ENCODE data around the gene PDZD11. TPM values are rescaled to one million over a fixed set of nuclear protein-coding genes. Genes with fewer than 3 reads are reported as not detected.

The PDZD11 gene
- total RNA-seq, 1 donor from 2014 or later: 31.5 TPM

GRCh38 chrX:70255452-70255851 lies 34.3 kb downstream of the PDZD11 start:
- TF ChIP-seq CTCF (IDR thresholded peaks at IDR 0.05; ENCODE audit: insufficient read depth, low read length, poor library complexity, severe bottlenecking): no peak
- Histone ChIP-seq H3K4me3 (ENCODE audit: low read depth, low read length) (no peak overlapping the region), H3K36me3 (ENCODE audit: control insufficient read depth, insufficient read depth, low read length) (no peaks in the 10 kb centered on the region), H3K27me3 (ENCODE audit: control insufficient read depth, insufficient read depth, low read length) (no peaks in the 10 kb centered on the region)
- no peak for DNase-seq (ENCODE audit: low read depth)

GRCh38 chrX:70254909-70255308 lies 34.8 kb downstream of the PDZD11 start:
- no peak overlapping the region for H3K4me3 ChIP-seq (ENCODE audit: low read depth, low read length)
- H3K27me3 ChIP-seq (ENCODE audit: control insufficient read depth, insufficient read depth, low read length): no peaks in the 10 kb centered on the region
- TF ChIP-seq CTCF (IDR thresholded peaks at IDR 0.05; ENCODE audit: insufficient read depth, low read length, poor library complexity, severe bottlenecking): no peak
- no peak for DNase-seq (ENCODE audit: low read depth)
- no peaks in the 10 kb centered on the region for H3K36me3 ChIP-seq (ENCODE audit: control insufficient read depth, insufficient read depth, low read length)

GRCh38 chrX:70254063-70254400 lies 35.7 kb downstream of the PDZD11 start:
- no peak for DNase-seq (ENCODE audit: low read depth)
- no peak for TF ChIP-seq CTCF (IDR thresholded peaks at IDR 0.05; ENCODE audit: insufficient read depth, low read length, poor library complexity, severe bottlenecking)
- Histone ChIP-seq H3K27me3 (ENCODE audit: control insufficient read depth, insufficient read depth, low read length) (no peaks in the 10 kb centered on the region), H3K36me3 (ENCODE audit: control insufficient read depth, insufficient read depth, low read length) (no peaks in the 10 kb centered on the region), H3K4me3 (ENCODE audit: low read depth, low read length) (no peak overlapping the region)

- DNase-seq (ENCODE audit: low read depth): no peak
- Histone ChIP-seq H3K4me3 (ENCODE audit: low read depth, low read length) (no peak overlapping the region), H3K27me3 (ENCODE audit: control insufficient read depth, insufficient read depth, low read length) (no peaks in the 10 kb centered on the region), H3K36me3 (ENCODE audit: control insufficient read depth, insufficient read depth, low read length) (no peaks in the 10 kb centered on the region)
- no peak for TF ChIP-seq CTCF (IDR thresholded peaks at IDR 0.05; ENCODE audit: insufficient read depth, low read length, poor library complexity, severe bottlenecking)
Observed at GRCh38 chrX:70253377-70254062, 36.2 kb downstream of the PDZD11 start.

GRCh38 chrX:70252491-70252890 lies 37.2 kb downstream of the PDZD11 start:
- TF ChIP-seq CTCF (IDR thresholded peaks at IDR 0.05; ENCODE audit: insufficient read depth, low read length, poor library complexity, severe bottlenecking): no peak
- H3K36me3 ChIP-seq (ENCODE audit: control insufficient read depth, insufficient read depth, low read length): no peaks in the 10 kb centered on the region
- no peak overlapping the region for H3K4me3 ChIP-seq (ENCODE audit: low read depth, low read length)
- DNase-seq (ENCODE audit: low read depth): no peak
- H3K27me3 ChIP-seq (ENCODE audit: control insufficient read depth, insufficient read depth, low read length): no peaks in the 10 kb centered on the region

GRCh38 chrX:70247252-70247651 lies 42.5 kb downstream of the PDZD11 start:
- DNase-seq (ENCODE audit: low read depth): no peak
- no peaks in the 10 kb centered on the region for H3K27me3 ChIP-seq (ENCODE audit: control insufficient read depth, insufficient read depth, low read length)
- no peak overlapping the region for H3K4me3 ChIP-seq (ENCODE audit: low read depth, low read length)
- TF ChIP-seq CTCF (IDR thresholded peaks at IDR 0.05; ENCODE audit: insufficient read depth, low read length, poor library complexity, severe bottlenecking): no peak
- H3K36me3 ChIP-seq (ENCODE audit: control insufficient read depth, insufficient read depth, low read length): no peaks in the 10 kb centered on the region
